NT2/D1 (cell line): ENCODE data around the gene IL17A.

Source experiments
- YY1 ChIP-seq: IDR thresholded peaks from 2 replicates; pipeline ENCODE4 v1.6.1; 2011; ENCODE audit not compliant: insufficient read length, insufficient read depth
- ZNF274 ChIP-seq: IDR thresholded peaks from 2 replicates; pipeline ENCODE4 v1.6.1; 2011; ENCODE audit warnings: mild to moderate bottlenecking, low read depth, low read length

DNA sequence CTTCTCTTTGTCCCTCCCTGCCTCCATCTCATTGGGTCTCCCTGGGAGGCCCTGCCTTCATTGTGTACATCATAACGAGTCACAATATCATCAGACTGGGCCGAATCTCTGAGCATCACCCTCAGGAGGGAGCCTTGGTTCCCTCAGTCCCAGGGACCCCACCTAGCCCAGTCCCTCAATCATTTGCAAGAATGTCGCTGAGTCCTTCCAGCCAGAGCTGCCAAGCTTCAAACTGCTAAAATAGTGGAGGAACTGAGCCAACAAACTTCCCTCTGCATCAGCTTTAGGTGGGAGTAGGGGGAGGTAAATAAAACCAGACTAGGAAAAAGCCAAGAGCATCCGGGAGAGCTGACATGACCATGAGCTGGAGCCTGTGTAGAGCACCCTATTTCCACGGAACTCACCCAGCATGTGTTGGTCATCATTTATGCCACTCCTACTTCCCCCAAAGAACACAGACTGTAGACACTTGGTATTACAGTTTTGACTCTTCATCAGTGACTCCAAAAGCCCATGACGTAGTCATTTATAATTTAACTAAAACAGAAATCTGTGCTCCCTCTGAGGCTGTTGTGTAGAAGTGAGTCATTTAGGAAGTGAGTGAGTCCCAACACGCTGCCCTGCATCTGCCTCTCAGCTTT is 28.8 kb upstream of the IL17A start:
- TF ChIP-seq YY1 (no peak), ZNF274 (no peak)
